HG03378 (cell line): Measurements from ENCODE around the gene UBE2Z.

Experiments used
- ATAC-seq: cut with Tn5 transposase; IDR thresholded peaks from one replicate; pipeline ENCODE4 v1.9.1; 2021; ENCODE audit warnings: mild to moderate bottlenecking, moderate library complexity; ENCODE audit not compliant: unreplicated experiment

UBE2Z gene

DNA sequence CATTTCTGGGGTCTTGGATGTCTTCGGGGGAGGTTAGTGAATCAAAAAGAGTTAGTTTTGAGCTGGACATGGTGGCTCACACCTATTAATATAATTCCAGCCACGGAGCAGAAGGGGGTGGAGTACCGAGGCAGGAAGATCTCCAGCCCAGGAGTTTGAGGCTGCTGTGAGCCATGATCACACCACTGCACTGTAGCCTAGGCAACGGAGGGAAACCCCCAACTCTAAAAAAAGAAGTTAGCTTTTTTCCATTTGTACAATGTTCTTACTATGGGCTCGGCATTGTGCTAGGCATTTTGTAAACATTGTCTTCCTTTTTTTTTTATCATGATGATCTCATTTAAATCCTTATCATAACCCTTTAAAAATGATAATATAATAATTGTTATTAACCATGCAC lies 44.7 kb downstream of the UBE2Z start:
- no peak for ATAC-seq

GRCh38 chr17:48954300-48954755 lies 46.1 kb downstream of the UBE2Z start:
- no peak for ATAC-seq

- ATAC-seq: no peak
Observed at GRCh38 chr17:48960834-48961515, 52.8 kb downstream of the UBE2Z start.

- no peak for ATAC-seq
Observed at GRCh38 chr17:48961516-48962233, 53.5 kb downstream of the UBE2Z start.

DNA sequence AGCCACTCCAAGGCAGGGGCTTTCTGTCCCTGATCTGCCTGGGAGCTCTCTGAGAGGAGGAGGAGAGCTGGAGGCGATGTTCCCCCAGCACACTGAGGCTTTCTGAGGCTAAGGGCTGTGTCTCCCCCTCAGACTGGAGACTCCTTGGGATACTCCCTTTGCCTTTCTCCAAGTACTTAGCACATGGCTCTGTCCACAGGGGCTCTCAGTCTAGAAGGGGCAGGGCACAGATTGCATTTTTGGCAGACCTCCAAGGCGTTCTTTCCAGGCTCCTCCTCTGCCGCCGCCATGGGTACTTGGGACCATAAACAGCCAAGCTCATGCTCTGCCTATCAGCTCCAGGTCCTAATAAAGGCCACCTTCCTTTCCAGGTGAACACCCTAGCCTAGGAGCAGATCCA lies 62.0 kb downstream of the UBE2Z start:
- ATAC-seq: no peak

- no peak for ATAC-seq
Observed at GRCh38 chr17:48970865-48971687, 62.9 kb downstream of the UBE2Z start.

GRCh38 chr17:48972749-48973097 lies 64.5 kb downstream of the UBE2Z start:
- no peak for ATAC-seq

DNA sequence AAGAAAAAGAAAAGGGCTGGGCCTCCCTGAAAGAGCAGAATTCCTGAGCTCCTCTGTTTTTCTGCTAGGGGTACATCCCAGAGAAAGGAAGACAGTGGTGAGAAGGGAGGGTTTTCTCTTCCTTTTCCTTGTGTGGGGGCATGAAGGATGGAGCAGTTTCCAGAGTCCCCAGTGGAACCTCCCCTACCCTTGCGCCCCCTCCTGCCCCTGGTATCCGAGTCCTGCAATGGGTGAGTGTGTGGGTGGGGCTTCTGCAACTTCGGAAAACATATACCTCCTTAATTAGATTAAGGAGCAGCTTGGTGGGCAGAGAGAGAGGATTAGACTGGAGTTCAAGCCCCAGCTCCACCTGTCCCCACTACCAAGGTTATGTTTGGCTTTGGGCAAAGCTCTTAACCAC lies 65.6 kb downstream of the UBE2Z start:
- ATAC-seq: no peak
